AG09309 (cell line): Measurements from ENCODE around the gene NOX3.

Experiments
- DNase-seq: peaks from one replicate; pipeline ENCODE4 v3.0.0-alpha.2; 2010; ENCODE audit warnings: low read depth
- H3K4me3 ChIP-seq: 2 replicates; pipeline ENCODE4 v1.5.1; 2011; ENCODE audit warnings: mild to moderate bottlenecking, low read depth, low read length, moderate library complexity; ENCODE audit not compliant: control insufficient read depth
- CTCF ChIP-seq: IDR thresholded peaks from 2 replicates; pipeline ENCODE4 v1.5.1; 2011; ENCODE audit warnings: mild to moderate bottlenecking, low read depth, low read length, inconsistent platforms; ENCODE audit not compliant: insufficient read depth, control insufficient read depth; ENCODE audit errors: missing control alignments

The NOX3 gene

GRCh38 chr6:155397172-155397705 lies 58.4 kb downstream of the NOX3 start:
- no peak for TF ChIP-seq CTCF
- H3K4me3 ChIP-seq, result no peak overlapping the region
- no peak for DNase-seq

GRCh38 chr6:155396605-155397004 lies 59.0 kb downstream of the NOX3 start:
- H3K4me3 ChIP-seq, result no peak overlapping the region
- DNase-seq, result no peak
- TF ChIP-seq CTCF, result no peak

- TF ChIP-seq CTCF, result no peak
- H3K4me3 ChIP-seq, result no peak overlapping the region
- DNase-seq, result no peak
Observed at GRCh38 chr6:155395339-155395738, 60.3 kb downstream of the NOX3 start.

GRCh38 chr6:155389130-155389529 lies 66.5 kb downstream of the NOX3 start:
- H3K4me3 ChIP-seq, result no peak overlapping the region
- no peak for TF ChIP-seq CTCF
- DNase-seq, result no peak

GRCh38 chr6:155388591-155388990 lies 67.0 kb downstream of the NOX3 start:
- no peak overlapping the region for H3K4me3 ChIP-seq
- no peak for DNase-seq
- TF ChIP-seq CTCF, result no peak

- H3K4me3 ChIP-seq, result no peak overlapping the region
- no peak for DNase-seq
- no peak for TF ChIP-seq CTCF
Observed at GRCh38 chr6:155387481-155387880, 68.2 kb downstream of the NOX3 start.
